Activated CD8-positive, alpha-beta memory T cell treated with anti-CD3 and anti-CD28 coated beads for 36 hours (primary cell): ENCODE results near the gene THRAP3. TPM values are rescaled to one million over a fixed set of nuclear protein-coding genes. Genes with fewer than 3 reads are reported as not detected.

Experiments used
- CTCF ChIA-PET: fragments of 350-600 bp; sonication (Branson Sonifier 250); formaldehyde crosslinking; loops from one replicate; lab custom pipeline; 2021; ENCODE audit warnings: antibody characterized with exemption; lab: Charles Lee
- POLR2A ChIA-PET: fragments of 350-600 bp; sonication (Branson Sonifier 250); formaldehyde crosslinking; loops from one replicate; lab custom pipeline; 2021; ENCODE audit warnings: antibody characterized with exemption; lab: Charles Lee
- total RNA-seq, 2 experiments: library from RNA; stranded (reverse); gene quantifications; one replicate each; pipeline ENCODE4 v1.2.3, GENCODE V29; 2021

THRAP3 gene
- total RNA-seq, 2 experiments from 2014 or later: 162 to 167 TPM

GRCh38 chr1:36351227-36351977 lies 127.2 kb downstream of the THRAP3 start:
- ChIA-PET CTCF (interaction anchor here (1.0 to 1.1 kb wide), 2 partner anchors 18 to 66 kb away, joined by 4 to 5 read pairs; no protein-coding TSS in a partner anchor), POLR2A (no interaction called here)

- POLR2A ChIA-PET: no interaction called here
- CTCF ChIA-PET: interaction anchor here (0.6 to 1.9 kb wide), 2 partner anchors 16 to 20 kb away, joined by 4 to 7 read pairs; no protein-coding TSS in a partner anchor
Observed at GRCh38 chr1:36352125-36352909, 128.1 kb downstream of the THRAP3 start.

GRCh38 chr1:36352910-36353878 lies 129.0 kb downstream of the THRAP3 start:
- ChIA-PET CTCF (interaction anchor here (0.6 to 1.9 kb wide), 2 partner anchors 16 to 19 kb away, joined by 4 to 7 read pairs; no protein-coding TSS in a partner anchor), POLR2A (no interaction called here)

- CTCF ChIA-PET: interaction anchor here (0.6 kb wide), 1 partner anchor 10 kb away, joined by 4 read pairs; no protein-coding TSS in a partner anchor
Observed at GRCh38 chr1:36354486-36354885, 130.2 kb downstream of the THRAP3 start.

More at GRCh38 chr1:36354486-36354885, 130.2 kb downstream of the THRAP3 start:
- POLR2A ChIA-PET: no interaction called here

Other genes starting within 250 kb of the THRAP3 start
- gene TEKT2, start 140.3 kb upstream of the THRAP3 start, total RNA-seq: not detected
- 10 to 100 TPM; 46.0 to 46.6 TPM for gene ADPRS, start 135.6 kb upstream of the THRAP3 start, total RNA-seq
- gene COL8A2, start 99.2 kb upstream of the THRAP3 start, total RNA-seq: under 1 TPM; 0.38 to 0.48 TPM
- 10 to 100 TPM; 60.6 to 64.0 TPM for gene TRAPPC3, start 75.0 kb upstream of the THRAP3 start, total RNA-seq
- gene MAP7D1, start 68.3 kb upstream of the THRAP3 start, total RNA-seq: 100 to 1,000 TPM; 172 to 174 TPM
- 1 to 10 TPM; 6.7 to 6.9 TPM for gene SH3D21, start 81.9 kb downstream of the THRAP3 start, total RNA-seq
- 10 to 100 TPM; 13.9 to 14.2 TPM for gene EVA1B, start 99.2 kb downstream of the THRAP3 start, total RNA-seq
- gene STK40, start 161.5 kb downstream of the THRAP3 start, total RNA-seq: 10 to 100 TPM; 59.9 to 60.4 TPM
- 10 to 100 TPM; 75.7 to 81.0 TPM for gene LSM10, start 173.5 kb downstream of the THRAP3 start, total RNA-seq
- gene OSCP1, start 226.0 kb downstream of the THRAP3 start, total RNA-seq: 1 to 10 TPM; 2.3 to 2.7 TPM
- gene MRPS15, start 239.9 kb downstream of the THRAP3 start, total RNA-seq: 100 to 1,000 TPM; 134 to 144 TPM